Right lobe of liver (tissue), 4 donors: ENCODE results near the gene C1R.

Source experiments
- POLR2A ChIP-seq: fragments of 450-650 bp; IDR thresholded peaks from one replicate; pipeline ENCODE4 v1.6.1; 2017; ENCODE audit warnings: antibody characterized with exemption, mild to moderate bottlenecking
- TF ChIP-seq, protein P1 (sequence below), 4 donors: fragments of 200-600 bp in 3 of 4; fragments of 450-650 bp in 1 of 4; IDR thresholded peaks; one replicate each; pipeline versions ENCODE4 v1.5.1 to v1.8.0; 2016 to 2022; ENCODE audit warnings: antibody characterized with exemption in 4 of 4, mild to moderate bottlenecking in 2 of 4
- donor health status: DM: no; HTN: no; CAD: no.
- donor health status: DM: no; HTN: no; CAD: no.
- donor health status: DM: no; HTN: yes; CAD: no.

DNA sequence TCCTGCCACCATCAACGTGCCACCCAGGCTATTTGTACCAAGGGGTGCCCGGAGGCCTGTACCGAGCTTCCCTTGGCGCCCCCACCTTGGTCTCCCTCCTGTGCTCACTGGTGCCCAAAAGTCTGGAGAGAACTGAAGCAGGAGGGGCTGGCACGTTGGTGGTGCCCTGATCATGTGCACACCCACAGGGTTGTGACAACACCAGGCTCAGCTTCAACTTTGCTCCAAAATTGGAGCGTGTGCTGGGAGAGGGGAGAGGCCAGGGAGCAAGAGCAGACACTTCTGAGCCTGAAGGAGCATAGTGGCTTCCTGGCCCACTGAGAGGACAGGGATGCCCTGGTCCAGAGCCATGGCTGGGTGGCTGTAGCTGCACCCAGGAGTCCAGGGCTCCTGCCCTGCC, 60.9 kb downstream of the C1R start:
- TF ChIP-seq, protein P1, sequence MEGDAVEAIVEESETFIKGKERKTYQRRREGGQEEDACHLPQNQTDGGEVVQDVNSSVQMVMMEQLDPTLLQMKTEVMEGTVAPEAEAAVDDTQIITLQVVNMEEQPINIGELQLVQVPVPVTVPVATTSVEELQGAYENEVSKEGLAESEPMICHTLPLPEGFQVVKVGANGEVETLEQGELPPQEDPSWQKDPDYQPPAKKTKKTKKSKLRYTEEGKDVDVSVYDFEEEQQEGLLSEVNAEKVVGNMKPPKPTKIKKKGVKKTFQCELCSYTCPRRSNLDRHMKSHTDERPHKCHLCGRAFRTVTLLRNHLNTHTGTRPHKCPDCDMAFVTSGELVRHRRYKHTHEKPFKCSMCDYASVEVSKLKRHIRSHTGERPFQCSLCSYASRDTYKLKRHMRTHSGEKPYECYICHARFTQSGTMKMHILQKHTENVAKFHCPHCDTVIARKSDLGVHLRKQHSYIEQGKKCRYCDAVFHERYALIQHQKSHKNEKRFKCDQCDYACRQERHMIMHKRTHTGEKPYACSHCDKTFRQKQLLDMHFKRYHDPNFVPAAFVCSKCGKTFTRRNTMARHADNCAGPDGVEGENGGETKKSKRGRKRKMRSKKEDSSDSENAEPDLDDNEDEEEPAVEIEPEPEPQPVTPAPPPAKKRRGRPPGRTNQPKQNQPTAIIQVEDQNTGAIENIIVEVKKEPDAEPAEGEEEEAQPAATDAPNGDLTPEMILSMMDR (IDR thresholded peaks at IDR 0.05), result no peak
- no peak for TF ChIP-seq POLR2A
